Tibial nerve (tissue), 4 donors: ENCODE results near the gene RNFT2. TPM values are rescaled to one million over a fixed set of nuclear protein-coding genes. Genes with fewer than 3 reads are reported as not detected.
"Not testable (repeated sequence)": the region's sequence is repeated elsewhere in the genome, so short reads cannot be mapped to it uniquely, and the experiment has no call there.

ENCODE experiments used
- DNase-seq, 2 donors: peaks; one replicate each; pipeline ENCODE4 v3.0.0-alpha.2; 2019; ENCODE audit warnings: low spot score in 2 of 2
- H3K27ac ChIP-seq, 4 donors: fragments of 200-600 bp; sonication (generic) in 3 of 4; one replicate each; pipeline ENCODE4 v1.5.1; 2017 to 2019; ENCODE audit warnings: mild to moderate bottlenecking in 1 of 4
- H3K27me3 ChIP-seq, 2 donors: fragments of 200-600 bp; sonication (generic) in 1 of 2; one replicate each; pipeline versions ENCODE4 v1.5.1 to v1.6.0; 2017 to 2019
- H3K36me3 ChIP-seq, 3 donors: fragments of 200-600 bp; sonication (generic); one replicate each; pipeline ENCODE4 v1.5.1; 2018 to 2019
- H3K4me1 ChIP-seq, 4 donors: fragments of 200-600 bp; sonication (generic) in 3 of 4; one replicate each; pipeline ENCODE4 v1.5.1; 2017 to 2019
- H3K4me3 ChIP-seq, 4 donors: fragments of 200-600 bp; sonication (generic) in 3 of 4; one replicate each; pipeline ENCODE4 v1.5.1; 2017 to 2019; ENCODE audit warnings: mild to moderate bottlenecking in 1 of 4, moderate library complexity in 1 of 4
- H3K9me3 ChIP-seq, 4 donors: fragments of 200-600 bp; sonication (generic) in 3 of 4; one replicate each; pipeline ENCODE4 v1.5.1; 2017 to 2019
- CTCF ChIP-seq, 5 experiments: fragments of 200-600 bp in 3 of 5; fragments of 450-650 bp in 2 of 5; sonication (generic) in 3 of 5; IDR thresholded peaks; one replicate each; pipeline ENCODE4 v1.5.1; 2016 to 2019; ENCODE audit warnings: antibody characterized with exemption in 5 of 5, mild to moderate bottlenecking in 3 of 5, moderate library complexity in 2 of 5
- EP300 ChIP-seq, 2 donors: sonication (generic); formaldehyde crosslinking; IDR thresholded peaks; one replicate each; pipeline ENCODE4 v1.6.1; 2017; ENCODE audit warnings: antibody characterized with exemption in 2 of 2, mild to moderate bottlenecking in 1 of 2
- POLR2A ChIP-seq, 2 donors: fragments of 450-650 bp; IDR thresholded peaks; one replicate each; pipeline ENCODE4 v1.6.1; 2017; ENCODE audit warnings: antibody characterized with exemption in 2 of 2, mild to moderate bottlenecking in 2 of 2, moderate library complexity in 2 of 2
- WGBS, 2 donors: methylation state at CpG; one replicate each; pipeline ENCODE4 v1.1.5; 2018; 5-methylcytosine and 5-hydroxymethylcytosine counted together
- total RNA-seq, 4 donors: library from RNA; depleted of rRNA; stranded (reverse); fragments of >200 nt; gene quantifications; one replicate each; pipeline ENCODE4 v1.1.0, GENCODE V29; 2016

RNFT2 gene
- total RNA-seq, 4 donors from 2014 or later = 0.59 to 5.9 (median 2.5) TPM

- DNase-seq = no peak
- Histone ChIP-seq H3K27ac (no peak overlapping the region), H3K27me3 (no peaks in the 10 kb centered on the region), H3K4me1 (peaks cover 0 to 32% (median 10%) of the 10 kb centered on the region in 4 donors), H3K36me3 (peaks cover 0 to 34% (median 0%) of the 10 kb centered on the region in 3 donors), H3K4me3 (no peak overlapping the region), H3K9me3 (no peaks in the 10 kb centered on the region)
- WGBS, 2 donors = 73 to 78% methylated on average over 10 of the region's 10 CpGs
- no peak for TF ChIP-seq POLR2A (IDR thresholded peaks at IDR 0.05)
- TF ChIP-seq CTCF (IDR thresholded peaks at IDR 0.05) = no peak
- TF ChIP-seq EP300 (IDR thresholded peaks at IDR 0.05) = no peak
Measured at GRCh38 chr12:116735084-116735483, 3.0 kb upstream of the RNFT2 start.

GRCh38 chr12:116735951-116736599 is 2.0 kb upstream of the RNFT2 start:
- TF ChIP-seq EP300 (IDR thresholded peaks at IDR 0.05) = no peak
- no peak for TF ChIP-seq CTCF (IDR thresholded peaks at IDR 0.05)
- TF ChIP-seq POLR2A (IDR thresholded peaks at IDR 0.05) = no peak
- peaks cover 0 to 31% (median 10%) of the 10 kb centered on the region in 4 donors for H3K4me1 ChIP-seq
- peaks cover 0 to 34% (median 0%) of the 10 kb centered on the region in 3 donors for H3K36me3 ChIP-seq
- H3K9me3 ChIP-seq = no peaks in the 10 kb centered on the region
- H3K27me3 ChIP-seq = no peaks in the 10 kb centered on the region
- H3K27ac ChIP-seq = peak overlapping the region in 1 of 4 donors; percentile 87
- peak overlapping the region in 1 of 4 donors; percentile 94 for H3K4me3 ChIP-seq
- 56% methylated on average over 9 of the region's 9 CpGs for WGBS, 2 donors
- no peak for DNase-seq

GRCh38 chr12:116736962-116737773 is 947 bp upstream of the RNFT2 start:
- no peak for TF ChIP-seq CTCF (IDR thresholded peaks at IDR 0.05)
- no peak for TF ChIP-seq POLR2A (IDR thresholded peaks at IDR 0.05)
- no peak for TF ChIP-seq EP300 (IDR thresholded peaks at IDR 0.05)
- Histone ChIP-seq H3K27ac (peak overlapping the region in 3 of 4 donors; percentile 80 to 87 (median 83)), H3K36me3 (peaks cover 0 to 28% (median 0%) of the 10 kb centered on the region in 3 donors), H3K27me3 (no peaks in the 10 kb centered on the region), H3K9me3 (no peaks in the 10 kb centered on the region), H3K4me3 (peak overlapping the region; percentile 58 to 94 (median 79)), H3K4me1 (peaks cover 0 to 20% (median 10%) of the 10 kb centered on the region in 4 donors)
- 3 to 4% methylated on average over 24 of the region's 24 CpGs for WGBS, 2 donors
- DNase-seq = no peak

GRCh38 chr12:116739381-116739887 is 1.3 kb downstream of the RNFT2 start:
- Histone ChIP-seq H3K36me3 (peaks cover 0 to 8% (median 0%) of the 10 kb centered on the region in 3 donors), H3K4me1 (peaks cover 0 to 20% (median 10%) of the 10 kb centered on the region in 4 donors), H3K9me3 (no peaks in the 10 kb centered on the region), H3K4me3 (no peak overlapping the region), H3K27me3 (no peaks in the 10 kb centered on the region), H3K27ac (no peak overlapping the region)
- TF ChIP-seq EP300 (IDR thresholded peaks at IDR 0.05) (no peak), CTCF (IDR thresholded peaks at IDR 0.05) (no peak), POLR2A (IDR thresholded peaks at IDR 0.05) (no peak)
- DNase-seq = no peak
- 86 to 87% methylated on average over 7 of the region's 7 CpGs for WGBS, 2 donors

- H3K36me3 ChIP-seq, DNase-seq: not testable (repeated sequence)
- 72 to 89% methylated on average over 2 of the region's 2 CpGs for WGBS, 2 donors
Measured at GRCh38 chr12:116742787-116743186, 4.7 kb downstream of the RNFT2 start.

More at GRCh38 chr12:116742787-116743186, 4.7 kb downstream of the RNFT2 start:
- H3K27ac ChIP-seq, H3K4me1 ChIP-seq, H3K27me3 ChIP-seq, H3K4me3 ChIP-seq, H3K9me3 ChIP-seq: not testable (repeated sequence)
